GM21723 (cell line): ENCODE data around the gene PPM1E.
A peak's percentile ranks its signal among the peaks of the same experiment; 100 is the strongest.
"Not testable (repeated sequence)": the region's sequence is repeated elsewhere in the genome, so short reads cannot be mapped to it uniquely, and the experiment has no call there.

Experiments used
- ATAC-seq: cut with Tn5 transposase; IDR thresholded peaks from one replicate; pipeline ENCODE4 v1.9.1; 2021; ENCODE audit warnings: mild to moderate bottlenecking, moderate library complexity; ENCODE audit not compliant: unreplicated experiment

Gene PPM1E

GRCh38 chr17:58944166-58944565, 188.5 kb downstream of the PPM1E start:
- no peak for ATAC-seq

- no peak for ATAC-seq
Measured at GRCh38 chr17:58947411-58947810, 191.8 kb downstream of the PPM1E start.

- no peak for ATAC-seq
Measured at GRCh38 chr17:58947824-58948223, 192.2 kb downstream of the PPM1E start.

- ATAC-seq = not testable (repeated sequence)
Measured at GRCh38 chr17:58954358-58954757, 198.7 kb downstream of the PPM1E start.

GRCh38 chr17:58956997-58957724, 201.5 kb downstream of the PPM1E start:
- ATAC-seq = no peak

GRCh38 chr17:58957725-58958073, 202.0 kb downstream of the PPM1E start:
- ATAC-seq = not testable (repeated sequence)

GRCh38 chr17:58960068-58960467, 204.4 kb downstream of the PPM1E start:
- no peak for ATAC-seq

GRCh38 chr17:58965221-58965620, 209.6 kb downstream of the PPM1E start:
- no peak for ATAC-seq

- no peak for ATAC-seq
Measured at GRCh38 chr17:58966208-58966607, 210.6 kb downstream of the PPM1E start.

- no peak for ATAC-seq
Measured at GRCh38 chr17:58968426-58969061, 212.9 kb downstream of the PPM1E start.

- ATAC-seq = no peak
Measured at GRCh38 chr17:58969156-58969555, 213.5 kb downstream of the PPM1E start.

GRCh38 chr17:58969612-58970011, 214.0 kb downstream of the PPM1E start:
- ATAC-seq = no peak

GRCh38 chr17:58970609-58971450, 215.2 kb downstream of the PPM1E start:
- ATAC-seq = no peak

GRCh38 chr17:58974354-58974753, 218.7 kb downstream of the PPM1E start:
- no peak for ATAC-seq

- ATAC-seq = no peak
Measured at GRCh38 chr17:58976541-58976940, 220.9 kb downstream of the PPM1E start.

GRCh38 chr17:58980706-58981481, 225.2 kb downstream of the PPM1E start:
- ATAC-seq = no peak

GRCh38 chr17:58982626-58983025, 227.0 kb downstream of the PPM1E start:
- no peak for ATAC-seq

GRCh38 chr17:58985367-58985766, 229.7 kb downstream of the PPM1E start:
- ATAC-seq = no peak

- ATAC-seq = no peak
Measured at GRCh38 chr17:58985971-58986370, 230.3 kb downstream of the PPM1E start.

- ATAC-seq = no peak
Measured at GRCh38 chr17:58989629-58990028, 234.0 kb downstream of the PPM1E start.

GRCh38 chr17:58991718-58992331, 236.2 kb downstream of the PPM1E start:
- ATAC-seq = peak; percentile 69
